MM.1S (cell line): ENCODE data around the gene TMEM147.

Experiments
- DNase-seq: peaks from one replicate; pipeline ENCODE4 v3.0.0-alpha.2; 2015
- H2AFZ ChIP-seq: fragments of 300-600 bp; sonication (generic); 2 replicates; pipeline ENCODE4 v1.6.0; 2016; ENCODE audit warnings: antibody characterized with exemption, low read length
- H3F3A ChIP-seq: fragments of 300-600 bp; sonication (generic); 2 replicates; pipeline ENCODE4 v1.6.1; 2016; ENCODE audit warnings: mild to moderate bottlenecking, antibody characterized with exemption, low read length, moderate library complexity, mixed read lengths; ENCODE audit not compliant: insufficient read depth
- H3K27ac ChIP-seq: fragments of 300-600 bp; sonication (generic); 2 replicates; pipeline ENCODE4 v1.5.1; 2016; ENCODE audit warnings: mild to moderate bottlenecking, low read length
- H3K27me3 ChIP-seq: fragments of 300-600 bp; sonication (generic); replicated peaks from 2 replicates; pipeline ENCODE4 v1.6.0; 2016; ENCODE audit warnings: low read length; ENCODE audit not compliant: insufficient read depth
- H3K36me3 ChIP-seq: fragments of 300-600 bp; sonication (generic); replicated peaks from 2 replicates; pipeline ENCODE4 v1.6.1; 2016; ENCODE audit warnings: mild to moderate bottlenecking, low read length, mixed read lengths; ENCODE audit not compliant: insufficient read depth
- H3K4me1 ChIP-seq: fragments of 300-600 bp; sonication (generic); 2 replicates; pipeline ENCODE4 v1.6.1; 2016; ENCODE audit warnings: low read length, mixed read lengths
- H3K4me2 ChIP-seq: fragments of 300-600 bp; sonication (generic); 2 replicates; pipeline ENCODE4 v1.6.0; 2016; ENCODE audit warnings: low read depth, low read length
- H3K4me3 ChIP-seq: fragments of 300-600 bp; sonication (generic); 2 replicates; pipeline ENCODE4 v1.5.1; 2016; ENCODE audit warnings: low read length, mixed read lengths
- H3K79me2 ChIP-seq: fragments of 300-600 bp; sonication (generic); 2 replicates; pipeline ENCODE4 v1.6.1; 2016; ENCODE audit warnings: mixed run types, low read length, mixed read lengths
- H3K9ac ChIP-seq: fragments of 300-600 bp; sonication (generic); 2 replicates; pipeline ENCODE4 v1.6.1; 2016; ENCODE audit warnings: low read length, mixed read lengths
- H3K9me2 ChIP-seq: fragments of 300-600 bp; sonication (generic); replicated peaks from 2 replicates; pipeline ENCODE4 v1.6.1; 2016; ENCODE audit warnings: mild to moderate bottlenecking, low read length, mixed read lengths; ENCODE audit not compliant: insufficient read depth
- H3K9me3 ChIP-seq: fragments of 300-600 bp; sonication (generic); replicated peaks from 2 replicates; pipeline ENCODE4 v1.6.1; 2016; ENCODE audit warnings: mild to moderate bottlenecking, low read length, mixed read lengths; ENCODE audit not compliant: insufficient read depth
- H4K20me1 ChIP-seq: fragments of 300-600 bp; sonication (generic); 2 replicates; pipeline ENCODE4 v1.6.1; 2016; ENCODE audit warnings: mild to moderate bottlenecking, low read length, moderate library complexity, mixed read lengths; ENCODE audit not compliant: insufficient read depth
- EZH2 ChIP-seq: fragments of 300-600 bp; sonication (generic); optimal IDR thresholded peaks from 2 replicates; pipeline ENCODE3; 2017; ENCODE audit warnings: low read depth, mild to moderate bottlenecking, antibody characterized with exemption, low read length, mixed read lengths
- EZH2phosphoT487 ChIP-seq: fragments of 300-600 bp; sonication (generic); IDR thresholded peaks from 2 replicates; pipeline ENCODE4 v1.6.1; 2018; ENCODE audit warnings: antibody characterized with exemption, low read length
- TF ChIP-seq, protein P1 (sequence below): fragments of 300-600 bp; sonication (generic); IDR thresholded peaks from 2 replicates; pipeline ENCODE4 v1.5.1; 2016; ENCODE audit warnings: antibody characterized with exemption, low read length, mixed read lengths

Gene TMEM147

DNA sequence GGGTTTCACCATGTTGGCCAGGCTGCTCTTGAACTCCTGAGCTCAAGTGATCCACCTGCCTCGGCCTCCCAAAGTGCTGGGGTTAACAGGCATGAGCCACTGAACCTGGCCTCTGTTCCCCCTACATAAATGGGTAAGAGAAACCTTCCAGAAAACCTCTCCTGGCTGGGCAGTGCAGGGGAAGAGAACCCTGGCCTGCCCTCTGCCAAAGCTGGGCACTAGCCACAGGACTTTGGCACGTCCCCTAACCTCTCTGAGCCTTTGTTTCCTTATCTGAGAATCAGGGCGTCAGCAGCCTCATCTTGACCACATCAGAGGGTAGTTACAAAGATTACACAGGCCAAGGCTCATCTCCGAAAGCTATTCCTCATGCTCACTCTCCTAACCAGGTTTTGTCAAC is 19.6 kb upstream of the TMEM147 start:
- no peak overlapping the region for H3K9ac ChIP-seq
- no peak overlapping the region for H3K4me2 ChIP-seq
- H3K4me1 ChIP-seq = no peaks in the 10 kb centered on the region
- H3F3A ChIP-seq = no peaks in the 10 kb centered on the region
- no peaks in the 10 kb centered on the region for H3K79me2 ChIP-seq
- H4K20me1 ChIP-seq = no peaks in the 10 kb centered on the region
- H3K9me2 ChIP-seq = no peaks in the 10 kb centered on the region
- no peak for TF ChIP-seq EZH2phosphoT487
- TF ChIP-seq EZH2 = no peak
- TF ChIP-seq, protein P1, sequence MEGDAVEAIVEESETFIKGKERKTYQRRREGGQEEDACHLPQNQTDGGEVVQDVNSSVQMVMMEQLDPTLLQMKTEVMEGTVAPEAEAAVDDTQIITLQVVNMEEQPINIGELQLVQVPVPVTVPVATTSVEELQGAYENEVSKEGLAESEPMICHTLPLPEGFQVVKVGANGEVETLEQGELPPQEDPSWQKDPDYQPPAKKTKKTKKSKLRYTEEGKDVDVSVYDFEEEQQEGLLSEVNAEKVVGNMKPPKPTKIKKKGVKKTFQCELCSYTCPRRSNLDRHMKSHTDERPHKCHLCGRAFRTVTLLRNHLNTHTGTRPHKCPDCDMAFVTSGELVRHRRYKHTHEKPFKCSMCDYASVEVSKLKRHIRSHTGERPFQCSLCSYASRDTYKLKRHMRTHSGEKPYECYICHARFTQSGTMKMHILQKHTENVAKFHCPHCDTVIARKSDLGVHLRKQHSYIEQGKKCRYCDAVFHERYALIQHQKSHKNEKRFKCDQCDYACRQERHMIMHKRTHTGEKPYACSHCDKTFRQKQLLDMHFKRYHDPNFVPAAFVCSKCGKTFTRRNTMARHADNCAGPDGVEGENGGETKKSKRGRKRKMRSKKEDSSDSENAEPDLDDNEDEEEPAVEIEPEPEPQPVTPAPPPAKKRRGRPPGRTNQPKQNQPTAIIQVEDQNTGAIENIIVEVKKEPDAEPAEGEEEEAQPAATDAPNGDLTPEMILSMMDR = no peak
- H3K27ac ChIP-seq = no peak overlapping the region
- H3K4me3 ChIP-seq = no peak overlapping the region
- no peaks in the 10 kb centered on the region for H3K9me3 ChIP-seq
- peaks cover 80% of the 10 kb centered on the region for H3K27me3 ChIP-seq
- no peak overlapping the region for H2AFZ ChIP-seq
- no peaks in the 10 kb centered on the region for H3K36me3 ChIP-seq
- no peak for DNase-seq

DNA sequence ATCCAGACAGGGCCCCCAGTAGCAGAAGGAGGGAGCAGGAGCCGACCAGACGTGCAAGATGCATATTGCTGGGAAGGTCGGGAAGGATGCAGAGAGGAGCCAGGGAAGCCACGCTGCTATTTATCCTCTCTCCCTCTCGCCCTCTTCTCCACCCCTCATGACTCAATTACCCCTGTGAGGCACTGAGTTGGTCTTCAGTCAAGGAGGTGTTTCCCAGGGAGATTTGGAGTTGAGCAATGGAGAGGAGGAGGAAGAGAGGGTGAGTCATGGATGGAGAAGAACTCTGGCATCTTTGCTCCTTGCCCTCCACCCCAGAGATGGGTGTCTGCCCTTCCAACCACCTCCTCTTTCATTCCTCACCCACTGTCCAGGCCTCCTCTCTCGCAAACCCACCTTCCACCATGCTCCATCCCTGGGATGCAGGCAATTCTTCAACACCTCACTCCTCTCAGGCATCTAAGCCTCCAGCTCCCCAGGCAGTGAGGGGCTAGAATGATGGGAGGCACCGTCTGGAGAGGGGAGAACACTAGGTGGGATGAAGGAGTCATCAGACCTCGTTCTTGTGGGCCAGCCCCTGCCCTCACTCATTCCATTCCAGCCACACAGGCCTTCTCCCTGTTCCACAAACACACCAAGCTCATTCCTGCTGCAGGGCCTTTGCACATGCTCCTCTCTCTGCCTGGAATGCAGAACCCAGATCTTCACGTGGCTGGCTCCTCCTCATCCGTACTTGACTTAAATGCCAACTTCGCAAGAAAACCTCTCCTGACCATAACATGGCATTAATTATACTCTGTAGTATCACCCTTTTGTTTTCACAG is 17.0 kb upstream of the TMEM147 start, which contains the start of gene SBSN:
SBSN (minus strand) TSS at position 94 of the 821 bp plus-strand sequence; CDS start at position 64, 30 bp downstream.
- Histone ChIP-seq H3K4me1 (no peaks in the 10 kb centered on the region), H2AFZ (no peak within 1 kb of the TSS), H3K36me3 (no peaks in the 10 kb centered on the region), H4K20me1 (no peaks in the 10 kb centered on the region), H3K9me3 (no peaks in the 10 kb centered on the region), H3K9ac (no peak within 1 kb of the TSS), H3F3A (no peaks in the 10 kb centered on the region), H3K79me2 (no peaks in the 10 kb centered on the region), H3K27ac (no peak within 1 kb of the TSS), H3K27me3 (peaks cover 87% of the 10 kb centered on the region), H3K4me2 (no peak within 1 kb of the TSS), H3K4me3 (no peak within 1 kb of the TSS), H3K9me2 (no peaks in the 10 kb centered on the region)
- TF ChIP-seq EZH2phosphoT487 (no peak), EZH2 (no peak)
- TF ChIP-seq, protein P1 = no peak
- DNase-seq = no peak

DNA sequence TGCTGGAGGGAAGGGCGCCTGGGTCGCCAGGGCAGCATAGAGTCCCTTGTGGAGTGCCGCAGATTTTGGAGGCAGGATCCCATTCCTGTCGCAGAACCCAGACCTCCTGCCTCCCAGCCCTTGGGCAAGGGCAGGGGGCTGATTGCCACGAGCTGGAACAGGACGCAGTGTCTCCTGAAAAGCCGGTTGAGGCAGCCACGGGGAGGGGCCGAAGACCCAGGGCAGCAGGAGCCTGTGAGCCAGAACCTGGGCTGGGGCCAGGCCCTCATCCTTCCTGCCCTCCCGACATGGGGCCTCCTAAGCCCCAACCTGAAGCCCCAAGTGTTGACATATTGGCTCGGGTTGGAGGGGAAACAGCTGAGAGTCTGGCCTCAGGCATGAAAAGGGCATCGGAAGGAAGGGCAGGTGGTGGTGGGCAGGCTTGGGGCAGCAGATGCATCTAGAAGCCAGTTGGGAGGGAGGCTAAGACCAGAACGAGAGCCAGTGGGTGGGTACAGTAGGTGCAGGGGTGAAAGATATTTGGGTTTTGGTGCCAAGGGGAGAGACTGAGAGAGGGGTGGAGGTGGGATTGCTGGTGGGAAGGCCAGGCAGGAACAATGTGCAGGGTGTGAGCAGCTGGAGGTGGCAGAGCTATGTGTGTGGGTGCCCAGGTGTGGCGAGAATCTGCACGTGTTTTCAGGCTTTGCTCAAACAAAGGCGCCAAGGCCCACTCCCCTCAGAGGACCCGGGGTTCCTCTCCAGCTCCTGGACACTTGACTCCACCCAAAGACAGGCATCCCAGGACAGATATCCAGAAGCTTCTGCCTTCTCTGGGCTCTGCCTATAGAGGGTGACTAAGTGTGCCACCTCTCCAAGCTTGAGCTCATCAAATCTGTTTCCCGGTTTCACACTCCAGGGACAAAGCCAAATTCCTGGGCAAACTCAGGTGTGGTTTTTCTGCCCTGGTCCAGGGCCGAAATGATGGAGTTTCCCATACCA is 15.9 kb upstream of the TMEM147 start:
- H3K27ac ChIP-seq = no peak overlapping the region
- H3K79me2 ChIP-seq = no peaks in the 10 kb centered on the region
- H3K36me3 ChIP-seq = no peaks in the 10 kb centered on the region
- TF ChIP-seq EZH2phosphoT487 (no peak), EZH2 (peak; percentile 45)
- TF ChIP-seq, protein P1 = no peak
- no peaks in the 10 kb centered on the region for H3K9me2 ChIP-seq
- no peak overlapping the region for H3K4me3 ChIP-seq
- H2AFZ ChIP-seq = no peak overlapping the region
- H3K4me2 ChIP-seq = no peak overlapping the region
- no peaks in the 10 kb centered on the region for H3K4me1 ChIP-seq
- peaks cover 87% of the 10 kb centered on the region for H3K27me3 ChIP-seq
- no peaks in the 10 kb centered on the region for H3F3A ChIP-seq
- H3K9me3 ChIP-seq = no peaks in the 10 kb centered on the region
- H3K9ac ChIP-seq = no peak overlapping the region
- DNase-seq = no peak
- no peaks in the 10 kb centered on the region for H4K20me1 ChIP-seq
